Right ventricle myocardium inferior (tissue), 1 donor: ENCODE results near the gene NEIL3. TPM values are rescaled to one million over a fixed set of nuclear protein-coding genes. Genes with fewer than 3 reads are reported as not detected.
"Not testable (repeated sequence)": the region's sequence is repeated elsewhere in the genome, so short reads cannot be mapped to it uniquely, and the experiment has no call there.

Source experiments
- ATAC-seq: fragments of 200-7000 bp; cut with Tn5 transposase; one replicate; pipeline ENCODE4 v1.9.1; 2020; ENCODE audit warnings: mild to moderate bottlenecking, moderate library complexity
- DNase-seq: peaks from one replicate; pipeline ENCODE4 v3.0.0; 2021; ENCODE audit errors: missing footprints
- intact Hi-C: fragments of 100-400 bp; cut with DNase I; formaldehyde crosslinking; loops from one replicate; pipeline ENCODE4 v1.11.0; 2022
- total RNA-seq: library from RNA; stranded (reverse); fragmentation: NEBNext Ultra II Directional; extraction: Animal tissue kit (Norgen Biotek cat#: 25700); gene quantifications from one replicate; pipeline ENCODE4 v1.2.1, GENCODE V29; 2021
- donor health status: DM: no; HTN: yes; CAD: no; lungs with severe emphysema.

The NEIL3 gene
- total RNA-seq, 1 donor from 2014 or later = 0.16 TPM

- no peak for DNase-seq
- intact Hi-C loops = no loop called here
- no peak for ATAC-seq
These were observed 11.8 kb upstream of the NEIL3 start for GRCh38 chr4:177297785-177298391.

DNA sequence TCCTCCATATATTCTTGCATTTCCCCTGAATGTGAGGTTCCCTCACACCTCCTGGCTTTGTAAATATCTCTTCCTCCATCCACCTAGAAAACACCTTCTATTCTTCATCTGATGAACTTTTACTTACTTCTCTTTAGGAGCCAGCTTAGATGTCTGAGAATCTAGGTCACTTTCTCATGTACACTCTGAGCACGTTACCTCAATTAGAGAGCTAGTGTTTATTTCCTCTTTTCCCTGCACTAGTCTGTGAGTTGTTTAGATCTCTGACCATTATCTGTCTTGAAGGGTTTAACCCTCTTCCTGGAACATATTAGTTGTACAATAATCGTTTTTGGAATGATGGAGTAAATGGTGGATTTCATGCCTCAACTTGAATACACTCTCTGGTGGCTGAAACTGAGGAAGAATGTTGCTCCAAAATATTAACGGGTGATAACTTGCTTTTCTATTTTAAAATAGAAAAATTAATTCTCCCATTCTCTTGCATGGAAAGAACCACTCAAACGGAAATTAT, 8.5 kb upstream of the NEIL3 start:
- DNase-seq = no peak
- no peak for ATAC-seq
- intact Hi-C loops = no loop called here

- no peak for DNase-seq
- intact Hi-C loops = no loop called here
- ATAC-seq = no peak
These were observed 7.1 kb upstream of the NEIL3 start for GRCh38 chr4:177302371-177303100.

GRCh38 chr4:177304094-177304493, 5.6 kb upstream of the NEIL3 start:
- DNase-seq (no peak), ATAC-seq (no peak)
- intact Hi-C loops = no loop called here

DNA sequence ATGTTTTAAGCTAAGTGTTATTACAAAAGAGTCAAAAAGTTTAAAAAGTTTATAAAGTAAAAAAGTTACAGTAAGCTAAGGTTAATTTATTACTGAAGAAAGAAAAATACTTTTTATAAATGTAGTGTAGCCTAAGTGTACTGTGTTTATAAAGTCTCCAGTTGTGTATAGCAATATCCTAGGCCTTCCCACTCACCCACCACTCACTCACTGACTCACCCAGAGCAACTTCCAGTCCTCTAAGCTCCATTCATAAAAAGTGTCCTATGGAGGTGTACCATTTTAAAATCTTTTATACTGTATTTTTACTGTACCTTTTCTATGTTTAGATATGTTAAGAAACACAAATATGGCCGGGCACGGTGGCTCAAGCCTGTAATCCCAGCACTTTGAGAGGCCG, 4.8 kb upstream of the NEIL3 start:
- ATAC-seq, DNase-seq, intact Hi-C loops: not testable (repeated sequence)

DNA sequence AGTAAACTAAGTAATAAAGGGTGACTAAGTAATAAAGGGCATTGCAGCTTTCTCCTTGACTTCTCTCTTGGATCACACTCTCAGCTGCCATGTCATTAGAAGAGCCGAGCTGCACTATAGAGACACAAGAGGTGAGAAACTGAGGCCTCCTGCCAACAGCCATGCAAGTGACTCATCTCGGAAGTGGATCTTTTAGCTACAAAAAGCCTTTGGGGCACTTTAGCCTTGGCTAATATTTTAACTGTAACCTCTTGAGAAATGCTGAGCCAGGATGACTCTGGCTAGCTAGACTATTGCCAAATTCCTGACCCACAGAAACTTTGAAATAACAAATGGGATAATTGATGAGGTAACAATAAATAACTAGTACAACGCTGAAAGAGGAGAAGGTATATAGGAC, 1.5 kb upstream of the NEIL3 start:
- ATAC-seq (peak; percentile 27), DNase-seq (no peak)
- intact Hi-C loops = no loop called here

DNA sequence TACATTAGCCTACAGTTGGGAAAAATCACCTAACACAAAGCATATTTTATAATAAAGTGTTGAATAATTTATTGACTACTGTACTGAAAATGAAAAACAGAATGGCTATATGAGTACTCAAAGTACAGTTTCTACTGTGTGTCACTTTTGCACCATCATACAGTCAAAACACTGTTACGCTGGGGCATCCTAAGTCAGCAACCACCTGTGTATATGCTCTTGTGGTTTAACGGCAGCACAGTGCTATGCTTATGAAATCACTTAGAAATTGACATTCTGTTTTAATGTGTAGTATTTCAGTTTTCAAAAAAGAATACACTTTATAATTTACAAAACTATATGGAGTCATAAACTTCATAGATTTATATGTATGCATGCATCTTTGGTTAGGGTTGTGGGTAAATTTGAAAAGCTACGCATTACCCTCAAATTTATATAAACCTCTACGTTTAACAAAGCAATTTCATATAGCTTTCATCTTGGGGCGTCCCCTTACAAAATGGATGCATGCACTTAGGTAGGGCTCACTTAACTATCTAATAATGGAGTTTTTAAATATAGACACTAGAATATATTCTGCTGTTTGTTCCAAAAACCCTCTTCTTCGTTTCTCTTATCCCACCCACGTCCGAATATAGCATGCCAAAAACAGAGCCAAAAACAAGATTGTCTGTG, 690 bp upstream of the NEIL3 start:
- intact Hi-C loops = no loop called here
- ATAC-seq = no peak
- no peak for DNase-seq

DNA sequence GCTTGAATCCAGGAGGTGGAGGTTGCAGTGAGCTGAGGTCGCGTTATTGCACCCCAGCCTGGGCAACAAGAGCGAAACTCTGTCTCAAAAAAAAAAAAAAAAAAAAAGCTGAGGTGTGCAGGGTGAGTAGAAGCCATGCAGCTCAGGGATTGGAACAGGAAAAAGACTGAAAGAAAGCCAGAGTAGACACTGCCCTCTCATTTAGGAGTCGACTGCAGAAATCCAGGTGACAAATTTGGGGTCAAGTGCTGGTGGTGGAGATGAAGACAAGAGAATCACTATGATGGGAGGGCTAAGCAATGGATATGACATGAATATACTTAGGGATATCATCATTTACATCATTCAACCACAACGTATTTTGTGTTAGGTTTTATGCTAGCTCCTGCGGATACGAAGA, 1.9 kb downstream of the NEIL3 start:
- intact Hi-C loops = no loop called here
- DNase-seq (no peak), ATAC-seq (no peak)

DNA sequence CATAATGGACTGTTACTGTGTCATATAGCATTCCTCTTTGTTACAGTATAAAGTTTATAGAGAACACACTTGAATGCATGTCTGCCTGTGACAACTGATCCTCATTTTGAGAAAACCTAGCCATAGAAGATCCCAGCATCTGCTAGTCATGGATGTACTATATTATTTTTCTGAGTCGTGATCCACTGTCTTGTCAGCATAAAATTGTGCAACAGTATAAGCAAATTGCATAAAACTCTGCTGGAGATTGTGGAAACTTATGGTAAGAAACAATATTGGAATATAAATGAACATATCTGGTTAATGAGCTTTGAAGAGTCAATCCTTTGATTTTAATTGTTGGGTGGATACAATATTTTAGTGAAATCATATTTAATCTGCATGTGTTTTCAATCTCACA, 3.6 kb downstream of the NEIL3 start:
- no peak for DNase-seq
- intact Hi-C loops = no loop called here
- no peak for ATAC-seq

DNA sequence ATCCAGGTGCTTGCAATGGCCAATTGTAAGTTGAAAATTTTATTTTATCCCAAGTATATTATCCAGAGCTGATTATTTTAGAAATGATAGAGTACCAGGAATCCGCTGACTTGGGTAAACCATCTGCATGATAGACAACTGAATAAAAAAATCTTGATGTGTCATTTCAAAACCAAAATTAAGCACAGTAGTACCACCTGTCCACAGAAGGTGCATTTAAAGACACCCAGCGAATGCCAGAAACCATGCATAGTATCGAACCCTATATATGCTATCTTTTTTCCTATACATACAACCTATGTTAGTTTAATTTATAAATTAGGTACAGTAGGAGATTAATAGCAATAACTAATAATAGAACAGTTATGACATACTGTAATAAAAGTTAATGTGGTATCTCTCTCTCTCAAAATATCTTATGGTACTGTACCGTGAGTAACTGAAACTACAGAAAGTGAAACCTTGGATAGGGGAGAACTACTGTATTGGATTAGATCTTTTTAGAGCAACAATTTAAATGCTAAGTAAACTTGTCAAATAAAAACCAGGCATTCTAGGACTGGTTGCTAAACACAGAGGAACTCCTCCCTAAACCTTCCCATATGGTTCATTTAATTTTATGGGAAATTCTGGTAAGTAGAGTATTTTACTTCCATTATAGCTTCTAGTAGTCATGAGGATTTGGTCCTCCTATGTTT, 6.2 kb downstream of the NEIL3 start:
- no peak for ATAC-seq
- DNase-seq = no peak
- intact Hi-C loops = no loop called here

DNA sequence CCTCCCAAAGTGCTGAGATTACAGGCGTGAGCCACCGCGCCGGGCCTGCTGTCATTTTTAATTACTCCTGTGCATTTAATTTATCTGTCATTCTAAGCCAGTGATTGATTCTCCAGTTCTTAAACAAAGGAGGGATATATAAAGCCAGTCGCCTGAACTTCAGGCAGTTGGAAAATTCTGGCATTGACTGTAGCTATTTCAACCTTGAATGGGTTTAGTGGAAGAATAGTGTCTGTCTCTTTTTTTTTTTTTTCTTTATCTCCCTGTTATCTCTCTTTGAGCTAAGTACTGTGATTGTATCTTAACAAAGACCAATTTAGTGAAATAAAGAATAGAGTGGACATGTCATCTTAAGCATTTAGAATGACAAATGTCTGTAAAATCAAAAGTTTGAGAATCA, 11.0 kb downstream of the NEIL3 start:
- intact Hi-C loops = no loop called here
- DNase-seq = no peak
- ATAC-seq = no peak

DNA sequence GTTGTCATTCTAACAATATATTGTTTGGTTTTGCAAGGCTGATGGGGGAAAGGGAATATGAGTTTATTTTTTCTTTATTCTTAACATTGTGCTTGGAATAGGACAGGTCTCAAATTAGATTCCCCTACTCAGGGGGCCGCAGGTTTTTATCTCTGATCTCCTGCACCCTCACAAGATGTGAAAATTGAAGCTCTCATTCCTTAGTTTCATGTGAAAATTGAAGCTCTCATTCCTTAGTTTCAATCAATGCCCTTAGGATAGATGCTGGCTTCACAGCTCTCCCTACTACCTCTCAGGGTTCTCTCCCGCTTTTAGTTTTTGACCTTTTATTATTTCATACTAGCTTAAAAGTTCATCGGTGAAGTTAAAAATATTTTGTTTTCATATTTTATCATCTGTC, 12.0 kb downstream of the NEIL3 start:
- DNase-seq (no peak), ATAC-seq (no peak)
- intact Hi-C loops = no loop called here

- ATAC-seq (no peak), DNase-seq (no peak)
- intact Hi-C loops = no loop called here
These were observed 12.6 kb downstream of the NEIL3 start for GRCh38 chr4:177322266-177322665.

DNA sequence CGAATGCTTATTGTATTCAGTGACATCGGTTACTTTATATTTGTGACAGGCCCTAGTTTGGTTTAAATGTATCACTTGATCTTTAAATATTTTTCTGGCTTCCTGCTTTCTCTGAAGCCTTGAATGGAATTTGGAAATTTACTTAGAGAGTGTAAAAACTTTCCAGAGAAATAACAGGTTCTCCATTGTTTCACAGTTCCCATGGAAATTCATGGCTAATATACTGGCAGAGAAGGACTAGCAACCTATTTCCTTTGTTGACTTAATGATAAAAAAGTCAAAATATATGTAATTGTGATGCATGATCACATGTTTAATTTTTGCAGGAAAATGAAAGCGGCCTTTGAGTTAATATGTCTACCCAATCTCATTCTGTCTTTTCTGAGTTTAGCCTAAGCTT, 13.2 kb downstream of the NEIL3 start:
- intact Hi-C loops = no loop called here
- DNase-seq = no peak
- ATAC-seq = no peak

DNA sequence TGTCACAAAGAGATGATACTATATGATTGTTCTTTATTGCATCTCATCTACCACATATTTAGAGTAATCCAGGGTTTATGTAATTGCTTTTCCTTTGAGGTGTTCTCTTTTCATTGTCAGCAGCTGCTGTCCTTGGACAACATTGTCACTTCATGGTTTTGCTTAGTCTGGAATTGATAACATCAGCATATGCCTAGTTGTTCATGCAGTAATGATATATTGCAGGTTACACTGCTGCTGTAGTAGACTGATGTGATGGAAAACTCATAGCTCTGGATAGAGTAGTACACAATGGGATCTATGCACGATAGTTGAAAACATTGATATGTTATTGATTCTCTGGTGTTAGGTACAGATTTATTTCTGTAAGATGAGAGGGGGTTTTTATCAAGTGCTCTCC, 13.7 kb downstream of the NEIL3 start:
- no peak for DNase-seq
- intact Hi-C loops = no loop called here

DNA sequence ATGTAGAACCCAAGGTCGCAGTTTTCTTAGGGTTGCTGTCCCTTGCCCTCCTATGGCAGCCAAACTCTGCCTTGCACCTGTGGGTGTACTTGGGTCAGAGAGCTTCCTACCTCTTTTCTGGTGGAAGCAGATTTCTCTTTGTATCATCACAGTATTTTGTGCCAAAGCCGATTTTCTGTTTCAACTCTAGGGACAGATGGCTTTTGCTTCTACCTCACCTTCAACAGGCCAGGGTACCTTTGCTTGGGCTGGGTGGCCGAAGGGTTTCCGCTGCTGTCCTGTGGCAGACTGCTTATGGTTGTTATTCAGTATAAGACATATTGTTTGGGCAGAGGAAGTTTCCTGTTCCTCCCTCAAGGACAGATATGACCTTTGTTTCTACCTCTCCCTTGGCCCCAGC, 22.4 kb downstream of the NEIL3 start:
- DNase-seq = no peak
- intact Hi-C loops = no loop called here
- ATAC-seq = no peak

More for the DNA sequence above, 13.7 kb downstream of the NEIL3 start:
- no peak for ATAC-seq

DNA sequence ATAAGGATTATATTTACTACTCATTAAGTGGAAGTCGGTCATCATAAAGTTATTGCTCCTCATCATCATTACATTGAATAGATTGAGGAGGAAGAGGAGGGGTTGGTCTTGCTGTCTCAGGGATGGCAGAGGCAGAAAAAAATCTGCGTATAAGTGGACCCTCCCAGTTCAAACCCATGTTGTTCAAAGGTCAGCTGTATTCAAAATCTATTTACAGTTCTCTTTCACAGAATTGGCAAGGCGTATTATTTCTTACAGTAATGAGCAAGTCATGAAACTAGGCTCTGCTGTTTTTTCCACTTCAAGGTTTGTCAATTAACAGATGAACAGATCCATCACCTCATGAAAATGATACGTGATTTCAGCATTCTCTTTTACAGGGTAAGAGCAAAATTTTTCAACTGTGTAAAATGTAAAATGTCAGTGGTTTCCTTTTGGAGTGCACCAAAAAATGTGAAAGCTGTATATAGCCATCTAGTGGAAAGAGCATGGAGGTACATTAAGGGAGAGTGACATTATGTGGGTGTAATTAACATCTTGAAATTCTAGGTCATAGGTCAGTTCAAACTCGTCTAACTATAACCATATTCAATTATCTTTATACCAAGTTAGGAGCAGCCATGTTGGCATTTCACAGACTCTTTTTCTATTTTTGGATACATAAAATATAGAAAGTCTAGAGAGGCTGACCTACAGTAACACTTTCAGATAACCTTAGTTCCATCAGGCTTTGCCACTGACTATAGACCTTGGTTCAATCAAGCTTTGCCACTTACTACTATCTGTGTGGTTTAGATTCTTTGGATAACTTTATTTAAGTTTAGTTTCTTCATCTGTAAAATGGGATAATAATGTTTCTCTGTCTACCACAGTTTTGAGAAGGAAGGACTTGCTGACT, 30.1 kb downstream of the NEIL3 start:
- ATAC-seq = no peak
- intact Hi-C loops = loop anchor here (5.0 kb wide), 1 partner anchor 87 kb away; no protein-coding TSS in a partner anchor
- no peak for DNase-seq

DNA sequence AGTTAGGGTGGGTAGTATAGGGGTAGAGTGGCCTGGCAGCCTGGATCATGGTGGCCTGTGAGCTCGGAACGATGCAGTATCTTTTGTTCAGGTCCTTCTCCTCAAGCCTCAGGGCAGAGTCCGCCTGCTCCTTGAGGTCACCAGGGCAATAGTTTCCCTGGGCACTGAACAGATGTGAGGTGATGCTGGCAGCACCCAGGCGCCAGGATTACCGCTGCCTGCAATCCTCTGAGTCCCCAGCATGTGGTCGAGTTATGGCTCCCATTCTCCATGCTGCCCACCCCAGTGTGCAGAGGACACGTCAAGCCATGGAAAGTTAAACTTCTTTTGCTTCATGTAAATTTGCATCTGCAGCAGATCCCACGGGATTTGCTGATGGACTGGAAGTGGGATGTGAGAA, 38.7 kb downstream of the NEIL3 start:
- intact Hi-C loops = no loop called here
- ATAC-seq = no peak
- DNase-seq = no peak

- ATAC-seq (no peak), DNase-seq (no peak)
- intact Hi-C loops = no loop called here
These were observed 39.5 kb downstream of the NEIL3 start for GRCh38 chr4:177349191-177349590.
